H9 (cell line): ENCODE results near the gene TDO2. TPM values are rescaled to one million over a fixed set of nuclear protein-coding genes. Genes with fewer than 3 reads are reported as not detected.

Source experiments
- DNase-seq: peaks from one replicate; pipeline ENCODE4 v3.0.0-alpha.2; 2017
- H2AFZ ChIP-seq: one replicate; pipeline ENCODE4 v1.6.1; 2013; ENCODE audit warnings: mild to moderate bottlenecking, low read length, control low read depth, moderate library complexity
- H2AK5ac ChIP-seq: 2 replicates; pipeline ENCODE4 v1.6.1; 2013; ENCODE audit warnings: low read length, control low read depth, mixed read lengths; ENCODE audit not compliant: insufficient read length
- H2BK120ac ChIP-seq: one replicate; pipeline ENCODE4 v1.6.1; 2013; ENCODE audit warnings: low read depth, mild to moderate bottlenecking, low read length, control low read depth, inconsistent platforms; ENCODE audit not compliant: poor library complexity, severe bottlenecking
- H2BK12ac ChIP-seq: 2 replicates; pipeline ENCODE4 v1.6.1; 2013; ENCODE audit warnings: low read length, control low read depth, mixed read lengths, low read depth; ENCODE audit not compliant: insufficient read length
- H2BK15ac ChIP-seq: 2 replicates; pipeline ENCODE4 v1.6.1; 2013; ENCODE audit warnings: low read depth, low read length, control low read depth
- H2BK20ac ChIP-seq: one replicate; pipeline ENCODE4 v1.6.1; 2013; ENCODE audit warnings: low read depth, mild to moderate bottlenecking, low read length, control low read depth, inconsistent platforms; ENCODE audit not compliant: poor library complexity, severe bottlenecking
- H2BK5ac ChIP-seq: 2 replicates; pipeline ENCODE4 v1.6.1; 2013; ENCODE audit warnings: low read length, control low read depth, mixed read lengths; ENCODE audit not compliant: insufficient read length
- H3K14ac ChIP-seq: 2 replicates; pipeline ENCODE4 v1.6.1; 2013; ENCODE audit warnings: low read length, control low read depth; ENCODE audit not compliant: insufficient read depth
- H3K18ac ChIP-seq: 2 replicates; pipeline ENCODE4 v1.6.1; 2013; ENCODE audit warnings: low read depth, mild to moderate bottlenecking, mixed read lengths, low read length, control low read depth; ENCODE audit not compliant: insufficient read length
- H3K23ac ChIP-seq: 2 replicates; pipeline ENCODE4 v1.6.1; 2013; ENCODE audit warnings: low read length, control low read depth, mixed read lengths, low read depth; ENCODE audit not compliant: insufficient read length
- H3K23me2 ChIP-seq: 2 replicates; pipeline ENCODE4 v1.6.1; 2013; ENCODE audit warnings: low read depth, mild to moderate bottlenecking, mixed read lengths, low read length, control low read depth; ENCODE audit not compliant: insufficient read length, poor library complexity, severe bottlenecking
- H3K27ac ChIP-seq: 2 replicates; pipeline ENCODE4 v1.5.1; 2013; ENCODE audit warnings: low read length, control low read depth, mixed read lengths, low read depth; ENCODE audit not compliant: insufficient read length
- H3K27me3 ChIP-seq: 2 replicates; pipeline ENCODE4 v1.6.1; 2013; ENCODE audit warnings: low read length, control low read depth, inconsistent platforms; ENCODE audit not compliant: insufficient read depth
- H3K4ac ChIP-seq: 2 replicates; pipeline ENCODE4 v1.6.1; 2013; ENCODE audit warnings: low read depth, mild to moderate bottlenecking, control low read depth, inconsistent platforms, low read length, moderate library complexity
- H3K4me1 ChIP-seq: 2 replicates; pipeline ENCODE4 v1.6.1; 2013; ENCODE audit warnings: low read length, control low read depth, inconsistent platforms; ENCODE audit not compliant: insufficient read depth
- H3K4me2 ChIP-seq: 2 replicates; pipeline ENCODE4 v1.6.1; 2013; ENCODE audit warnings: low read length, control low read depth, mixed read lengths; ENCODE audit not compliant: insufficient read length, insufficient read depth
- H3K56ac ChIP-seq: 2 replicates; pipeline ENCODE4 v1.6.1; 2013; ENCODE audit warnings: low read depth, mild to moderate bottlenecking, mixed read lengths, low read length, control low read depth; ENCODE audit not compliant: insufficient read length
- H3K79me1 ChIP-seq: 2 replicates; pipeline ENCODE4 v1.6.1; 2013; ENCODE audit warnings: low read depth, mild to moderate bottlenecking, moderate library complexity, low read length, control low read depth, inconsistent platforms; ENCODE audit not compliant: insufficient read depth, poor library complexity, severe bottlenecking
- H3K79me2 ChIP-seq: 2 replicates; pipeline ENCODE4 v1.6.1; 2013; ENCODE audit warnings: low read length, control low read depth, inconsistent platforms; ENCODE audit not compliant: insufficient read depth
- H3K9ac ChIP-seq: 2 replicates; pipeline ENCODE4 v1.6.1; 2013; ENCODE audit warnings: low read length, control low read depth, mixed read lengths; ENCODE audit not compliant: insufficient read length; ENCODE audit errors: extremely low read depth
- H3K9me3 ChIP-seq: one replicate; pipeline ENCODE4 v1.6.1; 2013; ENCODE audit warnings: low read depth, low read length, inconsistent platforms; ENCODE audit not compliant: control insufficient read depth
- H3T11ph ChIP-seq: one replicate; pipeline ENCODE4 v1.6.1; 2013; ENCODE audit warnings: mild to moderate bottlenecking, low read length, control low read depth, inconsistent platforms
- H4K20me1 ChIP-seq: one replicate; pipeline ENCODE4 v1.6.1; 2013; ENCODE audit not compliant: control insufficient read depth, insufficient read length, insufficient read depth
- H4K5ac ChIP-seq: 2 replicates; pipeline ENCODE4 v1.6.1; 2013; ENCODE audit warnings: low read depth, mild to moderate bottlenecking, mixed read lengths, low read length, control low read depth; ENCODE audit not compliant: insufficient read length
- H4K8ac ChIP-seq: replicated peaks from 2 replicates; pipeline ENCODE4 v1.6.1; 2013; ENCODE audit warnings: low read length, control low read depth, mixed read lengths, low read depth; ENCODE audit not compliant: insufficient read length
- H4K91ac ChIP-seq: 2 replicates; pipeline ENCODE4 v1.6.1; 2013; ENCODE audit warnings: low read depth, mild to moderate bottlenecking, moderate library complexity, mixed read lengths, low read length, control low read depth; ENCODE audit not compliant: insufficient read length
- H3K27ac Mint-ChIP-seq, 3 experiments: 2 replicates in 2 of 3; 3 replicates in 1 of 3; pipeline ENCODE4 v1.8.0; 2020 to 2021; ENCODE audit warnings: mixed read lengths in 3 of 3, mild to moderate bottlenecking in 1 of 3, moderate library complexity in 1 of 3
- H3K27me3 Mint-ChIP-seq: 2 replicates; pipeline ENCODE4 v1.8.0; 2021; ENCODE audit warnings: low read depth, mild to moderate bottlenecking, moderate library complexity, mixed read lengths
- H3K36me3 Mint-ChIP-seq, 3 experiments: 2 replicates in 2 of 3; 3 replicates in 1 of 3; pipeline ENCODE4 v1.8.0; 2020 to 2021; ENCODE audit warnings: low read depth in 3 of 3, mixed read lengths in 3 of 3; ENCODE audit not compliant: insufficient read depth in 1 of 3
- H3K4me1 Mint-ChIP-seq, 2 experiments: 2 replicates each; pipeline ENCODE4 v1.8.0; 2020; ENCODE audit warnings: mixed read lengths in 2 of 2
- H3K4me3 Mint-ChIP-seq, 2 experiments: 2 replicates in 1 of 2; 3 replicates in 1 of 2; pipeline ENCODE4 v1.8.0; 2020 to 2021; ENCODE audit warnings: mild to moderate bottlenecking in 2 of 2, mixed read lengths in 2 of 2, moderate library complexity in 1 of 2
- H3K9me3 Mint-ChIP-seq, 2 experiments: 2 replicates in 1 of 2; 3 replicates in 1 of 2; pipeline ENCODE4 v1.8.0; 2020; ENCODE audit warnings: mild to moderate bottlenecking in 2 of 2, mixed read lengths in 2 of 2, moderate library complexity in 1 of 2
- WGBS: extraction: QIAGEN DNeasy Blood & Tissue Kit; methylation state at CpG from one replicate; pipeline ENCODE4 v1.1.7; 2013; ENCODE audit warnings: missing lambda C conversion rate, low lambda C conversion rate, mixed read lengths; ENCODE audit not compliant: insufficient read length; ENCODE audit errors: extremely low coverage; 5-methylcytosine and 5-hydroxymethylcytosine counted together
- total RNA-seq: library from RNA; stranded (reverse); gene quantifications from 2 replicates; pipeline ENCODE4 v1.2.1, GENCODE V29; 2021
- TF ChIP-seq, protein P1 (sequence below): fragments of 200-600 bp; sonication (generic); conservative IDR thresholded peaks from 3 replicates; pipeline ENCODE4 v1.8.0; 2021; ENCODE audit warnings: antibody characterized with exemption, mild to moderate bottlenecking

TDO2 gene
- total RNA-seq, 1 experiment from 2014 or later = not detected

- no peak overlapping the region for H4K8ac ChIP-seq
- Mint-ChIP-seq H3K27ac (no peak overlapping the region; a peak in 1 of 7 replicates), H3K4me3 (no peak overlapping the region)
Measured at GRCh38 chr4:155952501-155952901, 49.0 kb downstream of the TDO2 start.

More at GRCh38 chr4:155952501-155952901, 49.0 kb downstream of the TDO2 start:
- H3K14ac ChIP-seq = no peak overlapping the region
- H3K79me1 ChIP-seq = no peaks in the 10 kb centered on the region
- H2AK5ac ChIP-seq = no peak overlapping the region
- no peaks in the 10 kb centered on the region for H3K4me1 ChIP-seq
- no peak overlapping the region for H4K5ac ChIP-seq
- TF ChIP-seq, protein P1, sequence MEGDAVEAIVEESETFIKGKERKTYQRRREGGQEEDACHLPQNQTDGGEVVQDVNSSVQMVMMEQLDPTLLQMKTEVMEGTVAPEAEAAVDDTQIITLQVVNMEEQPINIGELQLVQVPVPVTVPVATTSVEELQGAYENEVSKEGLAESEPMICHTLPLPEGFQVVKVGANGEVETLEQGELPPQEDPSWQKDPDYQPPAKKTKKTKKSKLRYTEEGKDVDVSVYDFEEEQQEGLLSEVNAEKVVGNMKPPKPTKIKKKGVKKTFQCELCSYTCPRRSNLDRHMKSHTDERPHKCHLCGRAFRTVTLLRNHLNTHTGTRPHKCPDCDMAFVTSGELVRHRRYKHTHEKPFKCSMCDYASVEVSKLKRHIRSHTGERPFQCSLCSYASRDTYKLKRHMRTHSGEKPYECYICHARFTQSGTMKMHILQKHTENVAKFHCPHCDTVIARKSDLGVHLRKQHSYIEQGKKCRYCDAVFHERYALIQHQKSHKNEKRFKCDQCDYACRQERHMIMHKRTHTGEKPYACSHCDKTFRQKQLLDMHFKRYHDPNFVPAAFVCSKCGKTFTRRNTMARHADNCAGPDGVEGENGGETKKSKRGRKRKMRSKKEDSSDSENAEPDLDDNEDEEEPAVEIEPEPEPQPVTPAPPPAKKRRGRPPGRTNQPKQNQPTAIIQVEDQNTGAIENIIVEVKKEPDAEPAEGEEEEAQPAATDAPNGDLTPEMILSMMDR = no peak
- H3K23ac ChIP-seq = no peak overlapping the region
- H3K79me2 ChIP-seq = no peaks in the 10 kb centered on the region
- no peaks in the 10 kb centered on the region for H3K27me3 ChIP-seq
- H3K18ac ChIP-seq = no peak overlapping the region
- H2BK120ac ChIP-seq = no peak overlapping the region
- no peak overlapping the region for H4K91ac ChIP-seq
- H3T11ph ChIP-seq = no peak overlapping the region
- H3K56ac ChIP-seq = no peak overlapping the region
- no peaks in the 10 kb centered on the region for H4K20me1 ChIP-seq
- no peak overlapping the region for H2BK15ac ChIP-seq
- 0 out of 4 replicates have a peak, but pooled peaks cover 0 to 3% of the 10 kb centered on the region in 2 experiments for H3K4me1 Mint-ChIP-seq
- no peak overlapping the region for H3K9ac ChIP-seq
- H3K4me2 ChIP-seq = no peak overlapping the region
- no peaks in the 10 kb centered on the region for H3K9me3 Mint-ChIP-seq
- no peak overlapping the region for H2BK5ac ChIP-seq
- no peak overlapping the region for H2BK20ac ChIP-seq
- H3K27ac ChIP-seq = no peak overlapping the region
- no peaks in the 10 kb centered on the region for H3K9me3 ChIP-seq
- no peak for DNase-seq
- no peak overlapping the region for H2AFZ ChIP-seq
- WGBS = no CpG with 5 or more reads among the region's 6 CpGs
- H2BK12ac ChIP-seq = no peak overlapping the region
- no peaks in the 10 kb centered on the region; the same call in 1 of the 2 replicates for H3K27me3 Mint-ChIP-seq
- no peak overlapping the region for H3K4ac ChIP-seq
- H3K23me2 ChIP-seq = no peaks in the 10 kb centered on the region
- no peaks in the 10 kb centered on the region for H3K36me3 Mint-ChIP-seq
